Measurements from ENCODE around the gene BYSL. TPM values are rescaled to one million over a fixed set of nuclear protein-coding genes. Genes with fewer than 3 reads are reported as not detected.
A peak's percentile ranks its signal among the peaks of the same experiment; 100 is the strongest.

The BYSL gene
- total RNA-seq, 1 donor from 2014 or later = 17.4 TPM

DNA sequence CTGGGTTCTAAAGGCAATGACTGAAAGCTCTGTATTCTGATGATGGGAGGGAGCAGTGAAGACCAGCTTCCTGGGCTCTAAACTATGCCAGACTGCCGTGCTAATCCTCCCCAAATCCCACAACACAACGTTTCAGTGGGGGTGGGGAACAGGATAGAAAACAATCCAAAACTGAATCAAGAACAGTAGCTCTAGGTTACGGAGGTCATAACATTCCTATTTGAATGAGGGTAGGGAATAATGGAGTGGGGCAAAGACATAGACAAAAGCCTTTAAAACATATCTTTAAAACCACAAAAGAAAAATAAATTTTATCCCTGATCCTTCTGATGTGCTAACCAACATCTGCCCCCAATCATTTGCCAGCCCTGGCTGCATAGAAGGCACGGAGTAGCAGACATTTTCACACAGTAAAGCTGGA, 34.0 kb upstream of the BYSL start:
- TF ChIP-seq, protein P1, sequence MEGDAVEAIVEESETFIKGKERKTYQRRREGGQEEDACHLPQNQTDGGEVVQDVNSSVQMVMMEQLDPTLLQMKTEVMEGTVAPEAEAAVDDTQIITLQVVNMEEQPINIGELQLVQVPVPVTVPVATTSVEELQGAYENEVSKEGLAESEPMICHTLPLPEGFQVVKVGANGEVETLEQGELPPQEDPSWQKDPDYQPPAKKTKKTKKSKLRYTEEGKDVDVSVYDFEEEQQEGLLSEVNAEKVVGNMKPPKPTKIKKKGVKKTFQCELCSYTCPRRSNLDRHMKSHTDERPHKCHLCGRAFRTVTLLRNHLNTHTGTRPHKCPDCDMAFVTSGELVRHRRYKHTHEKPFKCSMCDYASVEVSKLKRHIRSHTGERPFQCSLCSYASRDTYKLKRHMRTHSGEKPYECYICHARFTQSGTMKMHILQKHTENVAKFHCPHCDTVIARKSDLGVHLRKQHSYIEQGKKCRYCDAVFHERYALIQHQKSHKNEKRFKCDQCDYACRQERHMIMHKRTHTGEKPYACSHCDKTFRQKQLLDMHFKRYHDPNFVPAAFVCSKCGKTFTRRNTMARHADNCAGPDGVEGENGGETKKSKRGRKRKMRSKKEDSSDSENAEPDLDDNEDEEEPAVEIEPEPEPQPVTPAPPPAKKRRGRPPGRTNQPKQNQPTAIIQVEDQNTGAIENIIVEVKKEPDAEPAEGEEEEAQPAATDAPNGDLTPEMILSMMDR (IDR thresholded peaks at IDR 0.05) = no peak
- Mint-ChIP-seq H3K27ac (ENCODE audit: unreplicated experiment) (no peak overlapping the region), H3K4me3 (ENCODE audit: unreplicated experiment) (no peak overlapping the region), H3K4me1 (ENCODE audit: low read depth) (no peaks in the 10 kb centered on the region), H3K27me3 (ENCODE audit: low read depth) (no peaks in the 10 kb centered on the region), H3K36me3 (ENCODE audit: low read depth) (no peaks in the 10 kb centered on the region), H3K9me3 (ENCODE audit: low read depth) (no peaks in the 10 kb centered on the region)
- DNase-seq (ENCODE audit: low spot score) = no peak

DNA sequence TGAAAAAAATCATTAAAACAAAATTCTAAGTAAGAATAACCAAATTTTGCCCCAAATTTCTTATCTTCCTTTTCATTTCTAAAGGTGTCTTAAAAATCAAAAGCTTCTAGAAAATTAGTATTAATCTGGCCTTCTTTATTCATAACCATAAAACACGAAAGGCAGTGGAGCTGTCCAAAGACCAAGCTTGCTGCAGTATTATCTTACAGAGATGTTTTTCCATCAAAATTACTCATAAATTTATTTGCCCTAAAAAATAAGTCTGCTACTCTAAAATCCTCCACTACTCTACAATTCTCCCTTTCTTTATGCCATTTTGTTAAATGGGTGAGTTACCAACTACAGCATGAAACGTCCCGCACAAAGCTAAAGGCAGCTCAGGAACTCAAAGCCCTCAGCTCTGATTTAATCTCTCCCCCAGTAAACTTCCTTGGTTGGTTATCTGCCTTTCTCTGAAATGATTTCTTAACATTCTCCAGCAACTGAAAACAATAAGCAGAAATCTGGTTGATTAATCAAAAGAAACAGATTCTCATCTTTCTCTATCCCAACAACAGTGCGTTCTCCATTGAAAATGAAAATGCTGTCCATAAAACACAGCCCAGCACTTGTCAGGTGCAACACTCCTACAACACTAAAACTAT, 28.3 kb upstream of the BYSL start:
- no peaks in the 10 kb centered on the region for H3K9me3 Mint-ChIP-seq (ENCODE audit: low read depth)
- TF ChIP-seq, protein P1 (IDR thresholded peaks at IDR 0.05) = no peak
- H3K36me3 Mint-ChIP-seq (ENCODE audit: low read depth) = no peaks in the 10 kb centered on the region
- peaks cover 8% of the 10 kb centered on the region for H3K4me1 Mint-ChIP-seq (ENCODE audit: low read depth)
- no peak overlapping the region for H3K27ac Mint-ChIP-seq (ENCODE audit: unreplicated experiment)
- DNase-seq (ENCODE audit: low spot score) = no peak
- no peak overlapping the region for H3K4me3 Mint-ChIP-seq (ENCODE audit: unreplicated experiment)
- H3K27me3 Mint-ChIP-seq (ENCODE audit: low read depth) = no peaks in the 10 kb centered on the region

DNA sequence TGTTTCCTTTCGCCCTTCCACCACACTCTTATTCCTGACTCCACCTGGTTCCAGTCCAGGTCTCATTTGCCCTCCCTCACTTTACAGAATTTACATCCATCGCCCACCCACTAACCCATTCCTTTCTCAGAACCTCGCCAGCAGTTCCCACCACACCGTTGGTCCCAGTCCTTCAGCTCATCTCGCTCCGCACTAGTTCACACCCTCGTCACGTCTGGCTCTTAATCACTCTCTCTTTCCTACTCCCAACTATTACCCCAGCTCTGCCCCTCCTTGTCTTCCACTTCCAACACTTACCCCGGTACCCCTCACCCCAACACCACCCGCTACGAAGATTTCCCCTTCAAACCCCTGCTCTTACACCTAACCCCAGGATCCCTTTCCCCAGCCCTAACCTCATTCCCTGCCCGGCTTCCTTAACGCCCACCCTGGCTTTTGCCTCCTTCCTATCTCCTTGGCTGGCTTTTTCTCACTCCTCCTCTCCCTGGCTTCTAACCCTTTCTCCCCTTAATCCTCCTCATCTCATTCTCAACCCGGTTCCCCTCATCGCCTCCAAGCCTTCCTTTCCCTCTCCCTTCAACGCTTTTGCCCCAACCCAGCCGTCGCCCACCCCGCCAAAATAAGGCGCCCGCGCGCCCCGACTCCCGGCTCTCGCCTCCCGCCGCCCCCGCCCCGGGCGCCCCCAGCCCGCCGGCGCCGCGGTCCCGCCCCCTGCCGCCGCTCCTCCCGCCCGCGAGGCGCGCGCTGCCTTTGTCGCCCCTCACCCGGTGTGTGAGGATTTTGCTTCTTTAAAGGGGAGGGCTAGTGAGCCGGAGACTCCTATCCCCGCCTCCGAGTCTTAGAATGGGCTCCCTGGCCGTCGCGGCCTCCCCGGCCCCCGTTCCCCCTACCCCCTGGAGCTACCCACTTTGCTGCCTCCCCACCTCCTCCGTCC, 26.7 kb upstream of the BYSL start:
- H3K27me3 Mint-ChIP-seq (ENCODE audit: low read depth) = no peaks in the 10 kb centered on the region
- no peaks in the 10 kb centered on the region for H3K9me3 Mint-ChIP-seq (ENCODE audit: low read depth)
- peak overlapping the region; percentile 92 for H3K27ac Mint-ChIP-seq (ENCODE audit: unreplicated experiment)
- no peak overlapping the region for H3K4me3 Mint-ChIP-seq (ENCODE audit: unreplicated experiment)
- H3K36me3 Mint-ChIP-seq (ENCODE audit: low read depth) = no peaks in the 10 kb centered on the region
- peaks cover 8% of the 10 kb centered on the region for H3K4me1 Mint-ChIP-seq (ENCODE audit: low read depth)
- DNase-seq (ENCODE audit: low spot score) = no peak
- TF ChIP-seq, protein P1 (IDR thresholded peaks at IDR 0.05) = no peak

DNA sequence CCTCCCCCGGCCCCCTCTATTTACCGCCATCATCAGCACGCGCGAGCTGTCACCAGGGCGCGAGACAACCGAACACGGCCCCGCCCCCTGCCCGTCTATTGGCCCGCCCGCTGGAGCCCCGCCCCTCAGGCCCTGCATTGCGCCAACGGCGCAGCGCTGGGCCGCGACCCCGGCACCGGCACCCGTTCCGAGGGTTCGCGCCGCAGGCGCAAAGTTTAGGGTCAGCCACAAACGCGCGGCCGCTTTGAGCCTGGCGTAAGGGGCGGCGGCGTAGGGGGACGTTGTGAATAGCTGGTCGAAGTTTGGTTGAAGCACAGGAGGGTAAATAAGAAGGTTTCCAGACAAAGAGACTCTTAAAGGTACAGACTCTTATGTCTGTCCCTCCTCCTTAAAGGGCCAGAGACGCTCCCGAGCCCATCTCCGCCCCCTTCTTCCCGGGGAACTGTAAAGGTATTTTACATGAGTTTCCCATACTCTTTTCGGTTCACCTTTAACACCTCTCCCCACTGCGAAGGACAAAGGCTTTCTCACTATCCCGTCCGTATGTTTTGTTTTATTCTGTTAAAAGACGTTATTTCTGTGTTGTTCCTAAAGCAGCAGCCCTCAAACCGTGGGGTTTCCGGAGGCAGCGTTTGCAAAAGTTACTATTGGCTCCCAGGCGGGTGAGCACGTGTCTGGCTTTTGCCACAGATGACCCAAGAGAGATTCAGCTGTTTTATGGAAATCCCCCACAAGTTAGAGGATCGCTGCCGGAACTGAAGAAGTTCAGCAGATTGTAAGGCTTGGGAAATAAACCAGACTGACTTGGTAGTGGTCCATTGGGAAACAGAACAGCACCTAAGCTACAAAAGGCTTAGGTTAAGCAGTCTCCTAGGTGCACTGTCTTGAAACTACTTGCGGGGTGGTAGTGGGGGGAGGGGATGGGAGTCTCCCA, 25.7 kb upstream of the BYSL start, which contains the start of gene USP49:
TSS of gene USP49 (minus strand) at position 76 of the 934 bp plus-strand sequence. CDS start 88,392 bp downstream, outside the sequence.
- DNase-seq (ENCODE audit: low spot score) = peak; percentile 95
- Mint-ChIP-seq H3K4me3 (ENCODE audit: unreplicated experiment) (no peak within 1 kb of the TSS), H3K27ac (ENCODE audit: unreplicated experiment) (peak within 1 kb of the TSS; percentile 92), H3K27me3 (ENCODE audit: low read depth) (no peaks in the 10 kb centered on the region), H3K9me3 (ENCODE audit: low read depth) (no peaks in the 10 kb centered on the region), H3K36me3 (ENCODE audit: low read depth) (no peaks in the 10 kb centered on the region), H3K4me1 (ENCODE audit: low read depth) (peaks cover 8% of the 10 kb centered on the region)
- TF ChIP-seq, protein P1 (IDR thresholded peaks at IDR 0.05) = peak; percentile 8

All from chondrocyte (in vitro differentiated cells).